ENCODE data around the gene GGA1.

- no peak for TF ChIP-seq PAX5 (IDR thresholded peaks at IDR 0.05; ENCODE audit: insufficient read depth, low read length, severe bottlenecking)
- TF ChIP-seq TAF1 (IDR thresholded peaks at IDR 0.05; ENCODE audit: low read depth, low read length), result no peak
- no peak for TF ChIP-seq POLR2A (IDR thresholded peaks at IDR 0.05; ENCODE audit: low read depth, low read length)
- no peak for TF ChIP-seq POLR2AphosphoS5 (IDR thresholded peaks at IDR 0.05; ENCODE audit: low read depth, low read length)
- no peak for TF ChIP-seq POU2F2 (IDR thresholded peaks at IDR 0.05; ENCODE audit: low read depth, low read length)
- TF ChIP-seq SPI1 (IDR thresholded peaks at IDR 0.05; ENCODE audit: low read depth, low read length), result no peak
Measured at GRCh38 chr22:37607935-37608476, 628 bp upstream of the GGA1 start.
